PFSK-1 (cell line): ENCODE data around the gene KRTAP1-4.

Source experiments
- FOXP2 ChIP-seq: optimal IDR thresholded peaks from 2 replicates; pipeline ENCODE3; 2011; ENCODE audit warnings: borderline replicate concordance, control low read depth, inconsistent platforms; ENCODE audit not compliant: insufficient read depth; ENCODE audit errors: extremely low read length, extremely low read depth
- POLR2AphosphoS5 ChIP-seq: IDR thresholded peaks from 2 replicates; pipeline ENCODE4 v1.6.1; 2012; ENCODE audit warnings: low read depth, mild to moderate bottlenecking, control low read depth, low read length, moderate library complexity
- REST ChIP-seq, 2 experiments: IDR thresholded peaks; 2 replicates each; pipeline versions ENCODE4 v1.6.1 to v1.8.0; 2011 to 2012; ENCODE audit warnings: low read depth in 2 of 2, low read length in 2 of 2, control low read depth in 1 of 2, inconsistent platforms in 1 of 2, mild to moderate bottlenecking in 1 of 2, moderate library complexity in 1 of 2; ENCODE audit not compliant: insufficient read depth in 1 of 2
- SIN3A ChIP-seq: IDR thresholded peaks from 2 replicates; pipeline ENCODE4 v1.6.1; 2012; ENCODE audit warnings: mild to moderate bottlenecking, low read length, moderate library complexity, borderline replicate concordance; ENCODE audit not compliant: insufficient read depth
- TAF1 ChIP-seq: IDR thresholded peaks from 2 replicates; pipeline ENCODE4 v1.6.1; 2012; ENCODE audit warnings: low read length, control low read depth, borderline replicate concordance; ENCODE audit not compliant: insufficient read depth

The KRTAP1-4 gene

GRCh38 chr17:40995116-40995515 is 34.9 kb downstream of the KRTAP1-4 start:
- TF ChIP-seq TAF1: no peak
- no peak for TF ChIP-seq SIN3A
- TF ChIP-seq POLR2AphosphoS5: no peak
- TF ChIP-seq FOXP2: no peak
- TF ChIP-seq REST (IDR thresholded peaks at IDR 0.05; ENCODE audit: insufficient read depth in 1 of 2, low read depth in 2 of 2, low read length in 2 of 2): no peak

GRCh38 chr17:40993839-40994238 is 36.2 kb downstream of the KRTAP1-4 start, which contains the start of gene KRTAP3-3:
TSS of gene KRTAP3-3 (minus strand) at chr17:40994164. CDS start at chr17:40994097, 67 bp downstream.
- no peak for TF ChIP-seq SIN3A
- no peak for TF ChIP-seq POLR2AphosphoS5
- no peak for TF ChIP-seq FOXP2
- TF ChIP-seq TAF1: no peak
- TF ChIP-seq REST (IDR thresholded peaks at IDR 0.05; ENCODE audit: insufficient read depth in 1 of 2, low read depth in 2 of 2, low read length in 2 of 2): no peak

- TF ChIP-seq SIN3A (no peak), TAF1 (no peak), FOXP2 (no peak), REST (IDR thresholded peaks at IDR 0.05; ENCODE audit: insufficient read depth in 1 of 2, low read depth in 2 of 2, low read length in 2 of 2) (no peak), POLR2AphosphoS5 (no peak)
Observed at GRCh38 chr17:40993084-40993483, 36.9 kb downstream of the KRTAP1-4 start.

GRCh38 chr17:40992666-40993065 is 37.3 kb downstream of the KRTAP1-4 start:
- TF ChIP-seq SIN3A (no peak), FOXP2 (no peak), POLR2AphosphoS5 (no peak), REST (IDR thresholded peaks at IDR 0.05; ENCODE audit: insufficient read depth in 1 of 2, low read depth in 2 of 2, low read length in 2 of 2) (no peak), TAF1 (no peak)

- TF ChIP-seq REST (IDR thresholded peaks at IDR 0.05; ENCODE audit: insufficient read depth in 1 of 2, low read depth in 2 of 2, low read length in 2 of 2): no peak
- no peak for TF ChIP-seq SIN3A
- TF ChIP-seq POLR2AphosphoS5: no peak
- no peak for TF ChIP-seq FOXP2
- TF ChIP-seq TAF1: no peak
Observed at GRCh38 chr17:40986920-40987319, 43.1 kb downstream of the KRTAP1-4 start.
